Adrenal gland (tissue), 12 donors: ENCODE measurements around the gene IDH3A. TPM values are rescaled to one million over a fixed set of nuclear protein-coding genes. Genes with fewer than 3 reads are reported as not detected.
A peak's percentile ranks its signal among the peaks of the same experiment; 100 is the strongest.

ENCODE experiments used
- DNase-seq, 7 donors: peaks; one replicate each; pipeline ENCODE4 v3.0.0-alpha.2; 2019 to 2020
- H3K27ac ChIP-seq, 5 donors: fragments of 200-600 bp; sonication (generic) in 4 of 5; 1 replicate in 3 of 5; 2 replicates in 2 of 5; pipeline versions ENCODE4 v1.5.1 to v1.8.0; 2016 to 2020; ENCODE audit warnings: mild to moderate bottlenecking in 1 of 5
- H3K27me3 ChIP-seq: fragments of 200-600 bp; 2 replicates; pipeline ENCODE4 v1.8.0; 2021
- H3K36me3 ChIP-seq, 2 donors: fragments of 200-600 bp; replicated peaks in 1 of 2; 1 replicate in 1 of 2; 2 replicates in 1 of 2; pipeline versions ENCODE4 v1.5.1 to v1.8.0; 2018 to 2022
- H3K4me1 ChIP-seq, 2 donors: fragments of 200-600 bp; replicated peaks in 1 of 2; 1 replicate in 1 of 2; 2 replicates in 1 of 2; pipeline versions ENCODE4 v1.5.1 to v1.8.0; 2018 to 2021
- H3K4me3 ChIP-seq, 4 donors: fragments of 200-600 bp; sonication (generic) in 3 of 4; one replicate each; pipeline ENCODE4 v1.5.1; 2016 to 2018
- H3K9me3 ChIP-seq, 3 donors: fragments of 200-600 bp; sonication (generic) in 1 of 3; replicated peaks in 1 of 3; 1 replicate in 2 of 3; 2 replicates in 1 of 3; pipeline versions ENCODE4 v1.5.1 to v1.8.0; 2016 to 2021
- POLR2A ChIP-seq, 2 donors: fragments of 450-650 bp; IDR thresholded peaks; one replicate each; pipeline ENCODE4 v1.6.1; 2017; ENCODE audit warnings: antibody characterized with exemption in 2 of 2, mild to moderate bottlenecking in 2 of 2, moderate library complexity in 1 of 2
- WGBS, 4 donors: extraction: QIAGEN DNeasy Blood & Tissue Kit in 2 of 4; methylation state at CpG; one replicate each; pipeline versions ENCODE4 v1.1.5 to v1.1.7; 2013 to 2017; 5-methylcytosine and 5-hydroxymethylcytosine counted together
- intact Hi-C, 2 donors: fragments of 100-400 bp; cut with DNase I; formaldehyde crosslinking; loops; one replicate each; pipeline versions ENCODE4 v1.14.1 to v1.15.0; 2022 to 2023
- polyA plus RNA-seq, 3 donors: library from polyadenylated mRNA; stranded (reverse); fragments of 200-250 nt in 2 of 3; fragments of 350-450 nt in 1 of 3; fragmentation: Illumina TruSeq in 1 of 3; extraction: RNeasy Lipid Tissue Mini Kit (QIAGEN cat#74804) in 1 of 3; gene quantifications; one replicate each; pipeline ENCODE4 v1.2.3, GENCODE V29; 2013 to 2014
- total RNA-seq, 9 donors: library from RNA; depleted of rRNA in 4 of 9; stranded (reverse); fragments of >200 nt in 4 of 9; fragments of 120-200 nt in 1 of 9; fragmentation: NEBNext Ultra II Directional in 1 of 9; extraction: Animal tissue kit (Norgen Biotek cat#: 25700) in 1 of 9; gene quantifications; one replicate each; pipeline versions ENCODE4 v1.1.0 to v1.2.4, GENCODE V29; 2013 to 2023
- TF ChIP-seq, protein P1 (sequence below), 6 experiments: fragments of 450-650 bp in 4 of 6; fragments of 200-600 bp in 2 of 6; sonication (generic) in 1 of 6; IDR thresholded peaks; 1 replicate in 5 of 6; 2 replicates in 1 of 6; pipeline versions ENCODE4 v1.5.1 to v1.8.0; 2016 to 2021; ENCODE audit warnings: antibody characterized with exemption in 6 of 6, mild to moderate bottlenecking in 2 of 6, moderate library complexity in 1 of 6
- donor health status: healthy with polysubstance abuse.
- donor health status: Bipolar disorder and iron deficiency.
- donor health status: DM: yes; HTN: yes; CAD: no.
- donor health status: DM: no; HTN: no; CAD: no.
- donor health status: DM: no; HTN: no; CAD: no.
- donor health status: DM: yes; HTN: yes; CAD: no.

The IDH3A gene
- total and polyA plus RNA-seq, 12 donors: 26.9 to 392 (median 132) TPM

DNA sequence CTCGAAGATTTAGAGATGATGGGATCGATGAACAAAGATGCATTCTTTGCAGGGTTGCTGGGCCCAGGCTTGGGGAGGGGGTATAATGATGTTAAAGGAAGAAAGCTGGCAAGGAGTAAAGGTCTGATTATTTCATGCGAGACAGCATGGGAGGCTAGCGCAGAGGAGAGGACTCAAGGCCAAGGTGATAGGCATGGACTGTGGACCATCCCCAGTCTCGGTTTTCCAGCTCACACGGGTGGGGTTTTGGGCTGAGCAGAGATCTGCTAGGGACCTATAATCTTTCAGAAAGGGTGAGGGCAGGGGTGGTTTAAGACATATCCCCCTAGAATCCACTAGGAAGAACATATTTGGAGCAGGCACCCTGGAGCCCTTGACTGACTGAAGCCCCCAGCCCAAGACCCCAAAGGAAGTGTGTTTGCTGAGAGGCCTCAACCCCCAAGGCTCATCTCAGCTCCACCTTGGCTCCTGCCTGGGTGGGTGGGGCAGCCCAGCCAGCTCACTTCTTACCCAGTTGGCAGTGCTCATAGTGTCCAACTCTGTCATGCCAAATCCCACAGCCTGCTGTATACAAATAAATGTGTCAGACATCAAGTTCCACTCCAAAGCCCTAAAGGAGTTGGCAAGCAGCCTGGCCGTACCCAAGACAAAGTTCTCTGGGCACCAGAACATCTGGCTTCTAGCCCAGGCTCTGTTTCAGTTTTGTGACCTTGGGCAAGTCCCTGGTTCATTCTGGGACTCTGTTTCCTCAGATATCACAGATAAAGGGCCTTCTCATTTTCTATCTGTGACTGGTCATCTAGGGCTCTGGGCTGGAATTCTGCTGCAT is 67.3 kb downstream of the IDH3A start:
- H3K27me3 ChIP-seq: no peaks in the 10 kb centered on the region
- H3K36me3 ChIP-seq: no peaks in the 10 kb centered on the region
- 48 to 62% (median 51%) methylated on average over 7 of the region's 7 CpGs for WGBS, 4 donors
- H3K4me1 ChIP-seq: peaks cover 32% of the 10 kb centered on the region in 2 donors
- intact Hi-C loops: no loop called here
- no peak for TF ChIP-seq POLR2A (IDR thresholded peaks at IDR 0.05)
- TF ChIP-seq, protein P1, sequence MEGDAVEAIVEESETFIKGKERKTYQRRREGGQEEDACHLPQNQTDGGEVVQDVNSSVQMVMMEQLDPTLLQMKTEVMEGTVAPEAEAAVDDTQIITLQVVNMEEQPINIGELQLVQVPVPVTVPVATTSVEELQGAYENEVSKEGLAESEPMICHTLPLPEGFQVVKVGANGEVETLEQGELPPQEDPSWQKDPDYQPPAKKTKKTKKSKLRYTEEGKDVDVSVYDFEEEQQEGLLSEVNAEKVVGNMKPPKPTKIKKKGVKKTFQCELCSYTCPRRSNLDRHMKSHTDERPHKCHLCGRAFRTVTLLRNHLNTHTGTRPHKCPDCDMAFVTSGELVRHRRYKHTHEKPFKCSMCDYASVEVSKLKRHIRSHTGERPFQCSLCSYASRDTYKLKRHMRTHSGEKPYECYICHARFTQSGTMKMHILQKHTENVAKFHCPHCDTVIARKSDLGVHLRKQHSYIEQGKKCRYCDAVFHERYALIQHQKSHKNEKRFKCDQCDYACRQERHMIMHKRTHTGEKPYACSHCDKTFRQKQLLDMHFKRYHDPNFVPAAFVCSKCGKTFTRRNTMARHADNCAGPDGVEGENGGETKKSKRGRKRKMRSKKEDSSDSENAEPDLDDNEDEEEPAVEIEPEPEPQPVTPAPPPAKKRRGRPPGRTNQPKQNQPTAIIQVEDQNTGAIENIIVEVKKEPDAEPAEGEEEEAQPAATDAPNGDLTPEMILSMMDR (IDR thresholded peaks at IDR 0.05): no peak
- DNase-seq: peak; percentile 95 to 97 (median 96)
- H3K9me3 ChIP-seq: no peaks in the 10 kb centered on the region
- H3K4me3 ChIP-seq: no peak overlapping the region
- H3K27ac ChIP-seq: peak overlapping the region; percentile 23 to 83 (median 68)

DNA sequence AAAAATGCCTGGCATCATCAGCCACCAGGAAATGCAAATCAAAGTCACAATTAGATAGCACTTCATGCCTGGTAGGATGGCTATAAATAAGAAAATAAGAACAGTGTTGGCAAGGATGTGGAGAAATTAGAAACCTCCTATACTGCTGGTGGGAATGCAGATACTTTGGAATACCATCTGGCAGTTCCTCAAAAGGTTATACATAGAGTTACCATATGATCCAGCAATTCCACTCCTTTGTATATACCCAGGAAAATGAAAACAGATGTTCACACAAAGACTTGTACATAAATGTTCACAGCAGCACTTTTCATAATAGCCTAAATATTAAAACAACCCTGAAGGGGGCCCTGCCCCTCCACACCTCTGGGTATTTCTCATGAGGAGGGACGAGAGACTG is 71.6 kb downstream of the IDH3A start:
- H3K9me3 ChIP-seq: no peaks in the 10 kb centered on the region
- WGBS, 4 donors: 73 to 93% (median 88%) methylated on average over 1 of the region's 1 CpG
- no peak overlapping the region for H3K4me3 ChIP-seq
- no peak overlapping the region for H3K27ac ChIP-seq
- no peaks in the 10 kb centered on the region for H3K36me3 ChIP-seq
- TF ChIP-seq, protein P1 (IDR thresholded peaks at IDR 0.05): no peak
- TF ChIP-seq POLR2A (IDR thresholded peaks at IDR 0.05): no peak
- peaks cover 7 to 10% of the 10 kb centered on the region in 2 donors for H3K4me1 ChIP-seq
- H3K27me3 ChIP-seq: no peaks in the 10 kb centered on the region
- no peak for DNase-seq
- intact Hi-C loops: no loop called here

Other genes starting within 250 kb of the IDH3A start
- 10 to 100 TPM; 31.1 to 95.0 (median 65.4) TPM for gene TBC1D2B, start 71.7 kb upstream of the IDH3A start, total RNA-seq
- 10 to 100 TPM; 16.3 to 24.5 (median 18.2) TPM for gene TBC1D2B, start 71.7 kb upstream of the IDH3A start, polyA plus RNA-seq
- not detected for gene SH2D7, start 56.8 kb upstream of the IDH3A start, total RNA-seq
- not detected for gene SH2D7, start 56.8 kb upstream of the IDH3A start, polyA plus RNA-seq
- 10 to 100 TPM in 8 of 9 donors, 1 to 10 TPM in 1; 9.1 to 37.8 (median 21.1) TPM for gene CIB2, start 17.9 kb upstream of the IDH3A start, total RNA-seq
- 10 to 100 TPM in 1 of 3 donors, 1 to 10 TPM in 2; 4.4 to 27.6 (median 5.0) TPM for gene CIB2, start 17.9 kb upstream of the IDH3A start, polyA plus RNA-seq
- gene ACSBG1, start 85.2 kb downstream of the IDH3A start, total RNA-seq: 10 to 100 TPM in 4 of 9 donors, 1 to 10 TPM in 5; 1.9 to 42.3 (median 6.7) TPM
- 1 to 10 TPM; 2.5 to 5.8 (median 4.3) TPM for gene ACSBG1, start 85.2 kb downstream of the IDH3A start, polyA plus RNA-seq
- 10 to 100 TPM; 11.7 to 26.2 (median 21.9) TPM for gene DNAJA4, start 115.2 kb downstream of the IDH3A start, total RNA-seq
- gene DNAJA4, start 115.2 kb downstream of the IDH3A start, polyA plus RNA-seq: 10 to 100 TPM; 18.8 to 43.5 (median 19.8) TPM
- gene SKIC8, start 150.2 kb downstream of the IDH3A start, total RNA-seq: 100 to 1,000 TPM in 1 of 9 donors, 10 to 100 TPM in 8; 45.9 to 137 (median 62.0) TPM
- 100 to 1,000 TPM in 1 of 3 donors, 10 to 100 TPM in 2; 51.3 to 111 (median 66.2) TPM for gene SKIC8, start 150.2 kb downstream of the IDH3A start, polyA plus RNA-seq
- 1 to 10 TPM in 3 of 9 donors, under 1 TPM in 3, not detected in 3; 0.39 to 2.4 (median 0.95) TPM for gene CRABP1, start 191.0 kb downstream of the IDH3A start, total RNA-seq
- 1 to 10 TPM in 1 of 3 donors, under 1 TPM in 2; 0.67 to 1.2 (median 0.80) TPM for gene CRABP1, start 191.0 kb downstream of the IDH3A start, polyA plus RNA-seq